Lung (tissue), 12 donors: ENCODE measurements around the gene TBL2. TPM values are rescaled to one million over a fixed set of nuclear protein-coding genes. Genes with fewer than 3 reads are reported as not detected.

Source experiments
- ATAC-seq: fragments of 200-7000 bp; cut with Tn5 transposase; one replicate; pipeline ENCODE4 v1.9.1; 2020; ENCODE audit warnings: moderate number of reproducible peaks; ENCODE audit not compliant: insufficient read depth, low FRiP score
- DNase-seq, 3 donors: peaks; one replicate each; pipeline ENCODE4 v3.0.0-alpha.2; 2013 to 2017
- H3K27ac ChIP-seq, 2 donors: one replicate each; pipeline ENCODE4 v1.5.1; 2013; ENCODE audit warnings: mild to moderate bottlenecking in 2 of 2, moderate library complexity in 2 of 2, control low read depth in 1 of 2, inconsistent platforms in 1 of 2, low read depth in 1 of 2, low read length in 1 of 2
- H3K27me3 ChIP-seq, 3 donors: one replicate each; pipeline ENCODE4 v1.5.1; 2013; ENCODE audit warnings: low read length in 2 of 3; ENCODE audit not compliant: control insufficient read depth in 3 of 3, insufficient read depth in 3 of 3
- H3K36me3 ChIP-seq, 4 donors: one replicate each; pipeline ENCODE4 v1.5.1; 2013; ENCODE audit warnings: low read length in 4 of 4, mild to moderate bottlenecking in 1 of 4, moderate library complexity in 1 of 4; ENCODE audit not compliant: control insufficient read depth in 4 of 4, insufficient read depth in 4 of 4
- H3K4me1 ChIP-seq, 5 donors: one replicate each; pipeline ENCODE4 v1.5.1; 2013; ENCODE audit warnings: low read length in 5 of 5, mild to moderate bottlenecking in 2 of 5, moderate library complexity in 1 of 5; ENCODE audit not compliant: control insufficient read depth in 5 of 5, insufficient read depth in 5 of 5
- H3K4me3 ChIP-seq: one replicate; pipeline ENCODE4 v1.5.1; 2013; ENCODE audit warnings: mild to moderate bottlenecking, control low read depth, moderate library complexity
- H3K9ac ChIP-seq, 2 donors: one replicate each; pipeline ENCODE4 v1.5.1; 2013; ENCODE audit warnings: low read length in 2 of 2, control low read depth in 1 of 2; ENCODE audit not compliant: insufficient read depth in 1 of 2
- H3K9me3 ChIP-seq, 4 donors: one replicate each; pipeline ENCODE4 v1.5.1; 2013; ENCODE audit warnings: low read length in 3 of 4, mild to moderate bottlenecking in 1 of 4, moderate library complexity in 1 of 4; ENCODE audit not compliant: control insufficient read depth in 4 of 4, insufficient read depth in 3 of 4
- CTCF ChIP-seq: IDR thresholded peaks from 2 replicates; pipeline ENCODE4 v1.5.1; 2012; ENCODE audit warnings: mild to moderate bottlenecking; ENCODE audit errors: control extremely low read depth, extremely low read depth
- WGBS, 2 donors: extraction: QIAGEN DNeasy Blood & Tissue Kit; methylation state at CpG; one replicate each; pipeline ENCODE4 v1.1.7; 2013; 5-methylcytosine and 5-hydroxymethylcytosine counted together
- polyA plus RNA-seq, 2 donors: library from polyadenylated mRNA; stranded (reverse); fragments of 200-250 nt; gene quantifications; one replicate each; pipeline ENCODE4 v1.2.1, GENCODE V29; 2013
- total RNA-seq, 2 donors: library from RNA; depleted of rRNA in 1 of 2; stranded (reverse); fragments of >200 nt in 1 of 2; gene quantifications; one replicate each; pipeline ENCODE4 v1.2.1, GENCODE V29; 2014 to 2021
- donor health status: control.
- donor health status: control.
- donor health status: Bipolar disorder and iron deficiency.
- donor health status: healthy.
- donor health status: DM: yes; HTN: yes; CAD: no.

The TBL2 gene
- total and polyA plus RNA-seq, 4 donors = 12.8 to 49.2 (median 43.9) TPM

- DNase-seq (no peak), ATAC-seq (no peak)
- no peaks in the 10 kb centered on the region for H3K9me3 ChIP-seq
- H3K27ac ChIP-seq = no peak overlapping the region
- no peaks in the 10 kb centered on the region for H3K4me1 ChIP-seq
- no peak overlapping the region for H3K4me3 ChIP-seq
- H3K9ac ChIP-seq = no peak overlapping the region
- peaks cover 0 to 12% (median 7%) of the 10 kb centered on the region in 3 donors for H3K27me3 ChIP-seq
- TF ChIP-seq CTCF = no peak
- no peaks in the 10 kb centered on the region for H3K36me3 ChIP-seq
- WGBS, 2 donors = 89 to 92% methylated on average over 9 of the region's 9 CpGs
These were observed 17.0 kb upstream of the TBL2 start for GRCh38 chr7:73595358-73595757.

GRCh38 chr7:73593207-73594045 is 15.0 kb upstream of the TBL2 start:
- Histone ChIP-seq H3K27ac (no peak overlapping the region), H3K4me1 (no peaks in the 10 kb centered on the region), H3K9me3 (no peaks in the 10 kb centered on the region), H3K4me3 (no peak overlapping the region), H3K36me3 (no peaks in the 10 kb centered on the region), H3K27me3 (peaks cover 0 to 10% (median 6%) of the 10 kb centered on the region in 3 donors), H3K9ac (no peak overlapping the region)
- ATAC-seq (no peak), DNase-seq (no peak)
- no peak for TF ChIP-seq CTCF
- 70 to 76% methylated on average over 14 of the region's 14 CpGs for WGBS, 2 donors

GRCh38 chr7:73586911-73587310 is 8.5 kb upstream of the TBL2 start:
- no peaks in the 10 kb centered on the region for H3K9me3 ChIP-seq
- peaks cover 0 to 3% (median 0%) of the 10 kb centered on the region in 5 donors for H3K4me1 ChIP-seq
- no peaks in the 10 kb centered on the region for H3K27me3 ChIP-seq
- DNase-seq (no peak), ATAC-seq (no peak)
- no peak for TF ChIP-seq CTCF
- H3K9ac ChIP-seq = no peak overlapping the region
- WGBS, 2 donors = 94 to 95% methylated on average over 12 of the region's 12 CpGs
- H3K36me3 ChIP-seq = no peaks in the 10 kb centered on the region
- no peak overlapping the region for H3K27ac ChIP-seq
- no peak overlapping the region for H3K4me3 ChIP-seq
